GM12801 (cell line): ENCODE data around the gene SPTBN5.

Experiments
- TF ChIP-seq, protein P1 (sequence below): IDR thresholded peaks from one replicate; pipeline ENCODE4 v1.5.1; 2011; ENCODE audit warnings: control low read depth; ENCODE audit not compliant: insufficient read length; ENCODE audit errors: extremely low read depth

The SPTBN5 gene

GRCh38 chr15:41817327-41817726 is 76.5 kb downstream of the SPTBN5 start:
- TF ChIP-seq, protein P1, sequence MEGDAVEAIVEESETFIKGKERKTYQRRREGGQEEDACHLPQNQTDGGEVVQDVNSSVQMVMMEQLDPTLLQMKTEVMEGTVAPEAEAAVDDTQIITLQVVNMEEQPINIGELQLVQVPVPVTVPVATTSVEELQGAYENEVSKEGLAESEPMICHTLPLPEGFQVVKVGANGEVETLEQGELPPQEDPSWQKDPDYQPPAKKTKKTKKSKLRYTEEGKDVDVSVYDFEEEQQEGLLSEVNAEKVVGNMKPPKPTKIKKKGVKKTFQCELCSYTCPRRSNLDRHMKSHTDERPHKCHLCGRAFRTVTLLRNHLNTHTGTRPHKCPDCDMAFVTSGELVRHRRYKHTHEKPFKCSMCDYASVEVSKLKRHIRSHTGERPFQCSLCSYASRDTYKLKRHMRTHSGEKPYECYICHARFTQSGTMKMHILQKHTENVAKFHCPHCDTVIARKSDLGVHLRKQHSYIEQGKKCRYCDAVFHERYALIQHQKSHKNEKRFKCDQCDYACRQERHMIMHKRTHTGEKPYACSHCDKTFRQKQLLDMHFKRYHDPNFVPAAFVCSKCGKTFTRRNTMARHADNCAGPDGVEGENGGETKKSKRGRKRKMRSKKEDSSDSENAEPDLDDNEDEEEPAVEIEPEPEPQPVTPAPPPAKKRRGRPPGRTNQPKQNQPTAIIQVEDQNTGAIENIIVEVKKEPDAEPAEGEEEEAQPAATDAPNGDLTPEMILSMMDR: no peak

DNA sequence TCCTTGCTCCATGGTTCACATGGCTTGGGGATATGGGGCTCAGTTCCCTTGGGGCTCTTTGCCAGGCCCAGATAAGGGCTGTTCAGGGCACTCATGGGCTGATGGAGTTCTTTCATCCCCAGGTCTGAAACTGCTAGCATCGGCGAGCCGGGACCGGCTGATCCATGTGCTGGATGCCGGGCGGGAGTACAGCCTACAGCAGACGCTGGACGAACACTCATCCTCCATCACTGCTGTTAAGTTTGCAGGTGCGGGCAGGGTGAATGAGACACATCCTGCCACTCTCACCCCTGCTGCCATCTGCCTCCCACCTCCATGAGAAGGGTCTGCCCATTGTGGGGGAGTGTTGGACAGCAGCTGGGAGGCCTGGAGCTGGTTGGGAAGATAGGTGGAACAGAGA is 77.1 kb downstream of the SPTBN5 start:
- TF ChIP-seq, protein P1: no peak

- TF ChIP-seq, protein P1: no peak
Observed at GRCh38 chr15:41814534-41814933, 79.3 kb downstream of the SPTBN5 start.

GRCh38 chr15:41813426-41813825 is 80.4 kb downstream of the SPTBN5 start:
- TF ChIP-seq, protein P1: no peak

DNA sequence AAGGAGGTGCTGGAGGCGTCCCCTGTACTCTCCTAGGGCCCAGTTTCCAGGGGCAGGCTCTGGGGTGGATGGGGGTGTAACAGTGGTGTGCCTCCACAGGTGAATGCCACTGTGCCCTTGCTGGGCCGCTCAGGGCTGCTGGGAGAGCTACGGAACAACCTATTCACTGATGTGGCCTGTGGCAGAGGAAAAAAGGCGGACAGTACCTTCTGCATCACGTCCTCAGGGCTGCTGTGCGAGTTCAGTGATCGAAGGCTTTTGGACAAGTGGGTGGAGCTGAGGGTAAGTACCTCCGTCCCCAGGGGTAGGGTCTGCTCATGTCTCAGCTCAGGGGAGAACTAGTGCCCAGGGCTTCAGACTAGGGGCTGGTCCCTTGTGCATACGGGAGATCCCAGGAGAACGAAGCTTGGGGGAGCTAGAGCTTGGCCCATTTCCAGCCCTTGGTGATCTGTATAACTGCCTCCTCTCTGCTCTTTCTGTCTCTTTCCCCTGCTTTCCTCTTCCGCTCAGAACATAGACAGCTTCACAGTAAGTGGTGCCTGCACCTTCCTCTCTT is 81.0 kb downstream of the SPTBN5 start:
- TF ChIP-seq, protein P1: no peak

- TF ChIP-seq, protein P1: peak; percentile 22
Observed at GRCh38 chr15:41811432-41812195, 82.2 kb downstream of the SPTBN5 start.

GRCh38 chr15:41810651-41811431 is 83.0 kb downstream of the SPTBN5 start:
- TF ChIP-seq, protein P1: no peak
